HG03565 (cell line): ENCODE data around the gene IARS2.
"Not testable (repeated sequence)": the region's sequence is repeated elsewhere in the genome, so short reads cannot be mapped to it uniquely, and the experiment has no call there.

Experiments
- ATAC-seq: cut with Tn5 transposase; IDR thresholded peaks from one replicate; pipeline ENCODE4 v1.9.1; 2021; ENCODE audit warnings: mild to moderate bottlenecking, moderate library complexity; ENCODE audit not compliant: unreplicated experiment

IARS2 gene

GRCh38 chr1:220110473-220110872, 16.5 kb downstream of the IARS2 start:
- ATAC-seq, result not testable (repeated sequence)

- not testable (repeated sequence) for ATAC-seq
These were observed 18.7 kb downstream of the IARS2 start for GRCh38 chr1:220112600-220112999.

- ATAC-seq, result no peak
These were observed 19.3 kb downstream of the IARS2 start for GRCh38 chr1:220113136-220113695.

GRCh38 chr1:220119043-220119512, 25.1 kb downstream of the IARS2 start:
- no peak for ATAC-seq

GRCh38 chr1:220121791-220122530, 28.0 kb downstream of the IARS2 start:
- ATAC-seq, result no peak

- ATAC-seq, result no peak
These were observed 29.1 kb downstream of the IARS2 start for GRCh38 chr1:220123066-220123465.

GRCh38 chr1:220123889-220124288, 30.0 kb downstream of the IARS2 start:
- ATAC-seq, result no peak

GRCh38 chr1:220124542-220124941, 30.6 kb downstream of the IARS2 start:
- ATAC-seq, result no peak

- ATAC-seq, result no peak
These were observed 33.1 kb downstream of the IARS2 start for GRCh38 chr1:220127076-220127475.

- ATAC-seq, result no peak
These were observed 35.7 kb downstream of the IARS2 start for GRCh38 chr1:220129479-220130210.

- ATAC-seq, result no peak
These were observed 41.8 kb downstream of the IARS2 start for GRCh38 chr1:220135755-220136154.

- no peak for ATAC-seq
These were observed 43.3 kb downstream of the IARS2 start for GRCh38 chr1:220137019-220137786.

- no peak for ATAC-seq
These were observed 46.0 kb downstream of the IARS2 start for GRCh38 chr1:220139966-220140365.

- no peak for ATAC-seq
These were observed 50.1 kb downstream of the IARS2 start for GRCh38 chr1:220144051-220144450.

GRCh38 chr1:220149742-220150141, 55.8 kb downstream of the IARS2 start:
- peak; percentile 63 for ATAC-seq

GRCh38 chr1:220151454-220151853, 57.5 kb downstream of the IARS2 start:
- ATAC-seq, result no peak

- no peak for ATAC-seq
These were observed 59.2 kb downstream of the IARS2 start for GRCh38 chr1:220153147-220153546.

- ATAC-seq, result no peak
These were observed 62.8 kb downstream of the IARS2 start for GRCh38 chr1:220156620-220157146.

- ATAC-seq, result no peak
These were observed 63.8 kb downstream of the IARS2 start for GRCh38 chr1:220157738-220158137.

- ATAC-seq, result not testable (repeated sequence)
These were observed 64.6 kb downstream of the IARS2 start for GRCh38 chr1:220158530-220158929.

- no peak for ATAC-seq
These were observed 65.1 kb downstream of the IARS2 start for GRCh38 chr1:220159041-220159440.
